Stomach (tissue), 9 donors: ENCODE results near the gene VIL1. TPM values are rescaled to one million over a fixed set of nuclear protein-coding genes. Genes with fewer than 3 reads are reported as not detected.

Experiments
- DNase-seq, 2 donors: peaks; one replicate each; pipeline versions ENCODE4 v3.0.0 to v3.0.0-alpha.2; 2013 to 2019
- H3K27ac ChIP-seq, 5 donors: fragments of 200-600 bp in 4 of 5; sonication (generic) in 4 of 5; one replicate each; pipeline ENCODE4 v1.5.1; 2013 to 2019; ENCODE audit warnings: mild to moderate bottlenecking in 1 of 5, moderate library complexity in 1 of 5
- H3K27me3 ChIP-seq, 3 donors: fragments of 200-600 bp; sonication (generic); one replicate each; pipeline ENCODE4 v1.5.1; 2017 to 2019; ENCODE audit warnings: mixed run types in 1 of 3
- H3K36me3 ChIP-seq, 4 donors: fragments of 200-600 bp; sonication (generic); 1 replicate in 3 of 4; 2 replicates in 1 of 4; pipeline ENCODE4 v1.5.1; 2016 to 2019
- H3K4me1 ChIP-seq, 4 donors: fragments of 200-600 bp; sonication (generic); one replicate each; pipeline ENCODE4 v1.5.1; 2016 to 2019
- H3K4me3 ChIP-seq, 4 donors: fragments of 200-600 bp; sonication (generic) in 3 of 4; one replicate each; pipeline ENCODE4 v1.5.1; 2016 to 2019; ENCODE audit warnings: mild to moderate bottlenecking in 1 of 4
- H3K9me3 ChIP-seq, 4 donors: fragments of 200-600 bp; sonication (generic); one replicate each; pipeline ENCODE4 v1.5.1; 2016 to 2019
- CTCF ChIP-seq, 7 experiments: fragments of 450-650 bp in 4 of 7; fragments of 200-600 bp in 3 of 7; sonication (generic) in 3 of 7; IDR thresholded peaks; one replicate each; pipeline ENCODE4 v1.5.1; 2016 to 2019; ENCODE audit warnings: antibody characterized with exemption in 7 of 7, control low read depth in 2 of 7, mild to moderate bottlenecking in 1 of 7
- EP300 ChIP-seq: sonication (generic); formaldehyde crosslinking; IDR thresholded peaks from one replicate; pipeline ENCODE4 v1.6.1; 2017; ENCODE audit warnings: antibody characterized with exemption
- POLR2A ChIP-seq, 4 donors: fragments of 450-650 bp; IDR thresholded peaks; one replicate each; pipeline ENCODE4 v1.6.1; 2016; ENCODE audit warnings: antibody characterized with exemption in 4 of 4, control low read depth in 2 of 4, mild to moderate bottlenecking in 1 of 4, moderate library complexity in 1 of 4
- POLR2AphosphoS5 ChIP-seq, 3 donors: sonication (generic); formaldehyde crosslinking; IDR thresholded peaks; one replicate each; pipeline ENCODE4 v1.6.1; 2016; ENCODE audit warnings: antibody characterized with exemption in 3 of 3
- WGBS, 5 donors: extraction: QIAGEN DNeasy Blood & Tissue Kit in 3 of 5; methylation state at CpG; one replicate each; pipeline versions ENCODE4 v1.1.5 to v1.1.7; 2013 to 2018; 5-methylcytosine and 5-hydroxymethylcytosine counted together
- intact Hi-C: fragments of 100-400 bp; cut with DNase I; formaldehyde crosslinking; loops from one replicate; pipeline ENCODE4 v1.15.1; 2023; ENCODE audit warnings: low total_unique reads
- polyA plus RNA-seq, 3 donors: library from polyadenylated mRNA; stranded (reverse); fragments of 200-250 nt; gene quantifications; one replicate each; pipeline ENCODE4 v1.2.3, GENCODE V29; 2013
- total RNA-seq, 5 donors: library from RNA; depleted of rRNA; stranded (reverse); fragments of >200 nt; gene quantifications; one replicate each; pipeline versions ENCODE4 v1.1.0 to v1.2.3, GENCODE V29; 2014 to 2016
- donor health status: healthy with polysubstance abuse.
- donor health status: Bipolar disorder and iron deficiency.
- donor health status: healthy.

VIL1 gene
- total and polyA plus RNA-seq, 8 donors: 0.38 to 120 (median 1.8) TPM; not detected in 1

GRCh38 chr2:218432676-218433365, 13.9 kb downstream of the VIL1 start:
- no peak for DNase-seq
- H3K36me3 ChIP-seq: no peaks in the 10 kb centered on the region

GRCh38 chr2:218434456-218434855, 15.5 kb downstream of the VIL1 start:
- no peak overlapping the region for H3K4me3 ChIP-seq
- no peak for DNase-seq
- TF ChIP-seq EP300 (no peak), POLR2AphosphoS5 (IDR thresholded peaks at IDR 0.05) (no peak), CTCF (IDR thresholded peaks at IDR 0.05) (no peak), POLR2A (IDR thresholded peaks at IDR 0.05) (no peak)
- intact Hi-C loops: no loop called here
- peaks cover 13 to 19% (median 15%) of the 10 kb centered on the region in 4 donors for H3K4me1 ChIP-seq
- no peaks in the 10 kb centered on the region for H3K9me3 ChIP-seq
- 89 to 96% (median 92%) methylated on average over 9 of the region's 9 CpGs for WGBS, 5 donors
- no peak overlapping the region for H3K27ac ChIP-seq
- no peaks in the 10 kb centered on the region for H3K27me3 ChIP-seq
- H3K36me3 ChIP-seq: no peaks in the 10 kb centered on the region

More at GRCh38 chr2:218432676-218433365, 13.9 kb downstream of the VIL1 start:
- no peak for TF ChIP-seq EP300
- no peak for TF ChIP-seq CTCF (IDR thresholded peaks at IDR 0.05)
- no peak for TF ChIP-seq POLR2AphosphoS5 (IDR thresholded peaks at IDR 0.05)
- no peak for TF ChIP-seq POLR2A (IDR thresholded peaks at IDR 0.05)
- 89 to 96% (median 95%) methylated on average over 8 of the region's 8 CpGs for WGBS, 5 donors
- H3K27me3 ChIP-seq: no peaks in the 10 kb centered on the region
- intact Hi-C loops: no loop called here
- peaks cover 0 to 7% (median 3%) of the 10 kb centered on the region in 4 donors for H3K4me1 ChIP-seq
- H3K4me3 ChIP-seq: no peak overlapping the region
- no peak overlapping the region for H3K27ac ChIP-seq
- no peaks in the 10 kb centered on the region for H3K9me3 ChIP-seq

- Histone ChIP-seq H3K36me3 (no peaks in the 10 kb centered on the region), H3K9me3 (no peaks in the 10 kb centered on the region), H3K27me3 (no peaks in the 10 kb centered on the region), H3K4me3 (no peak overlapping the region), H3K4me1 (peaks cover 13 to 19% (median 15%) of the 10 kb centered on the region in 4 donors), H3K27ac (no peak overlapping the region)
- intact Hi-C loops: no loop called here
- TF ChIP-seq POLR2A (IDR thresholded peaks at IDR 0.05): no peak
- no peak for TF ChIP-seq CTCF (IDR thresholded peaks at IDR 0.05)
- 91 to 95% (median 93%) methylated on average over 9 to 11 of the region's 11 CpGs for WGBS, 5 donors
- no peak for DNase-seq
Observed at GRCh38 chr2:218435003-218435982, 16.4 kb downstream of the VIL1 start.

GRCh38 chr2:218436992-218437391, 18.1 kb downstream of the VIL1 start:
- H3K27ac ChIP-seq: no peak overlapping the region
- intact Hi-C loops: no loop called here

More at GRCh38 chr2:218436992-218437391, 18.1 kb downstream of the VIL1 start:
- H3K4me1 ChIP-seq: peaks cover 13 to 19% (median 15%) of the 10 kb centered on the region in 4 donors
- 86 to 94% (median 88%) methylated on average over 4 to 5 of the region's 5 CpGs for WGBS, 5 donors
- no peak overlapping the region for H3K4me3 ChIP-seq
- no peaks in the 10 kb centered on the region for H3K9me3 ChIP-seq
- H3K27me3 ChIP-seq: no peaks in the 10 kb centered on the region
- H3K36me3 ChIP-seq: no peaks in the 10 kb centered on the region
- TF ChIP-seq CTCF (IDR thresholded peaks at IDR 0.05) (no peak), EP300 (no peak), POLR2AphosphoS5 (IDR thresholded peaks at IDR 0.05) (no peak)
- DNase-seq: no peak
